WTC11 (cell line): Measurements from ENCODE around the gene CDKL5.

Experiments used
- ATF3 ChIP-seq: sonication (generic); formaldehyde crosslinking; conservative IDR thresholded peaks from 2 replicates; pipeline ENCODE4 v1.8.1; 2022; ENCODE audit warnings: mild to moderate bottlenecking, missing genetic modification reagents
- CREB1 ChIP-seq: sonication (generic); formaldehyde crosslinking; IDR thresholded peaks from 2 replicates; pipeline ENCODE4 v1.8.0; 2023; ENCODE audit warnings: mild to moderate bottlenecking, missing genetic modification reagents
- CREM ChIP-seq: sonication (generic); formaldehyde crosslinking; IDR thresholded peaks from 2 replicates; pipeline ENCODE4 v1.8.1; 2022; ENCODE audit warnings: mild to moderate bottlenecking, missing genetic modification reagents, moderate library complexity
- CTCF ChIP-seq: fragments of 200-600 bp; IDR thresholded peaks from 2 replicates; pipeline ENCODE4 v1.8.0; 2022; ENCODE audit warnings: antibody characterized with exemption
- FOXJ3 ChIP-seq: sonication (generic); formaldehyde crosslinking; IDR thresholded peaks from 2 replicates; pipeline ENCODE4 v1.9.0; 2021; ENCODE audit warnings: missing genetic modification reagents, mild to moderate bottlenecking, borderline replicate concordance
- MAX ChIP-seq: sonication (generic); formaldehyde crosslinking; IDR thresholded peaks from 2 replicates; pipeline ENCODE4 v1.8.0; 2022; ENCODE audit warnings: mild to moderate bottlenecking, missing genetic modification reagents
- NFE2L1 ChIP-seq: sonication (generic); formaldehyde crosslinking; IDR thresholded peaks from 2 replicates; pipeline ENCODE4 v1.8.1; 2023; ENCODE audit warnings: missing genetic modification reagents
- STAT6 ChIP-seq: sonication (generic); formaldehyde crosslinking; conservative IDR thresholded peaks from 2 replicates; pipeline ENCODE4 v1.8.1; 2023; ENCODE audit warnings: mild to moderate bottlenecking, low read depth, missing genetic modification reagents, moderate library complexity
- TEAD1 ChIP-seq: sonication (generic); formaldehyde crosslinking; IDR thresholded peaks from 2 replicates; pipeline ENCODE4 v1.8.0; 2022; ENCODE audit warnings: mild to moderate bottlenecking, missing genetic modification reagents
- USF2 ChIP-seq: sonication (generic); formaldehyde crosslinking; IDR thresholded peaks from 2 replicates; pipeline ENCODE4 v1.8.1; 2023; ENCODE audit warnings: mild to moderate bottlenecking, missing genetic modification reagents, moderate library complexity
- ZNF121 ChIP-seq: sonication (generic); formaldehyde crosslinking; IDR thresholded peaks from 2 replicates; pipeline ENCODE4 v1.8.0; 2023; ENCODE audit warnings: missing genetic modification reagents

- TF ChIP-seq CREM (CRISPR knock-in tag) (no peak), NFE2L1 (CRISPR knock-in tag) (no peak), CTCF (no peak), USF2 (CRISPR knock-in tag) (no peak), ATF3 (CRISPR knock-in tag) (no peak), FOXJ3 (CRISPR knock-in tag) (no peak), CREB1 (CRISPR knock-in tag) (no peak), TEAD1 (CRISPR knock-in tag) (no peak), STAT6 (no peak), ZNF121 (CRISPR knock-in tag) (no peak), MAX (CRISPR knock-in tag) (no peak)
Observed at GRCh38 chrX:18548996-18549395, 123.6 kb downstream of the CDKL5 start.
